Stomach smooth muscle (tissue), 2 donors: Measurements from ENCODE around the gene USP16.

Experiments used
- H3K27ac ChIP-seq: one replicate; pipeline ENCODE4 v1.7.0; 2013; ENCODE audit warnings: mild to moderate bottlenecking, low read length, inconsistent platforms
- H3K27me3 ChIP-seq, 2 donors: one replicate each; pipeline ENCODE4 v1.7.0; 2013; ENCODE audit warnings: low read length in 2 of 2; ENCODE audit not compliant: insufficient read depth in 2 of 2, control insufficient read depth in 1 of 2
- H3K36me3 ChIP-seq, 2 donors: one replicate each; pipeline ENCODE4 v1.7.0; 2013; ENCODE audit warnings: low read length in 2 of 2; ENCODE audit not compliant: control insufficient read depth in 2 of 2, insufficient read depth in 2 of 2
- H3K4me1 ChIP-seq: one replicate; pipeline ENCODE4 v1.7.0; 2013; ENCODE audit warnings: low read length; ENCODE audit not compliant: control insufficient read depth, insufficient read depth
- H3K4me3 ChIP-seq, 2 donors: one replicate each; pipeline ENCODE4 v1.7.0; 2013; ENCODE audit warnings: low read length in 2 of 2
- H3K9ac ChIP-seq, 2 donors: one replicate each; pipeline ENCODE4 v1.7.0; 2013; ENCODE audit warnings: low read length in 2 of 2, mild to moderate bottlenecking in 1 of 2
- H3K9me3 ChIP-seq, 2 donors: one replicate each; pipeline ENCODE4 v1.7.0; 2013; ENCODE audit warnings: low read length in 2 of 2; ENCODE audit not compliant: control insufficient read depth in 2 of 2
- donor health status: healthy.
- donor health status: Pancreatic carcinoma.

USP16 gene

DNA sequence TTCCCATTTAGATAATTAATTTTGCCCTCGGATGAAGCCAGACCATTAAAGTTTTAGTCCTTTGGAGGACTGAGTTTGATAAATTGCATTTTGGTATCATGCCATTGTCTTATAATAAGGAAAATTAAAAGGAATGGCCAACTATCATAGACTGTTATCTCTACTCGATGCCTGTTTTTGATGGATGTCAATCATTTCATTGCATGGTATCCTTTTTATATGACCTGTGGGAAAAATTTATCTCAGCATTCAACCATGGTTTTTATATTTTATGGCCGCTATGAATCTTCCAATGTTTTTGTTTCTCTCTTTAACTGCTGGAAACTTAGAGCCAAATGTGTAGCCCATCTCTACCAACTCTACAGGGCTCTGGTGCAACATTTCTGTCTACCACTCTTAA is 58.8 kb downstream of the USP16 start:
- H3K9ac ChIP-seq, result no peak overlapping the region
- no peaks in the 10 kb centered on the region for H3K36me3 ChIP-seq
- H3K27me3 ChIP-seq, result no peaks in the 10 kb centered on the region
- H3K4me1 ChIP-seq, result peaks cover 4% of the 10 kb centered on the region
- H3K27ac ChIP-seq, result no peak overlapping the region
- H3K4me3 ChIP-seq, result no peak overlapping the region
- H3K9me3 ChIP-seq, result no peaks in the 10 kb centered on the region

DNA sequence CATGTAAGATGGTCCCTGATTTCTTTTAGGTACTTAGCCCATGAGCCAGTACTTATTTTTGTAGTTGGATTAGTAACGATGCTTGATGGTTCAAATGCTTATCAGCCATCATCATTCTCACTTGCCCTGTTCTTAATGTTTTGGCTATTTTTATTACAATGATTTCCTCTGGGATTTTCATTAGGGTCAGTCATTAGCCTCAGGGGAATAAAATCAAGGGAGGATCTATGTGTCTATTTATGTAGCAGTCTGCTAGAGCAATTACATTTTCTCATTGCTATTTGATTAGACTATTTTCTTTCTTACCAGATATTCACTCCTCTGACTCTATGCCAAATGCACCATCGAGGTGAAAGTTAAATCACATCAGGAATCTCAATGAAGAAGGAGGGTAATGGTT is 59.9 kb downstream of the USP16 start:
- Histone ChIP-seq H3K27ac (no peak overlapping the region), H3K27me3 (no peaks in the 10 kb centered on the region), H3K4me1 (no peaks in the 10 kb centered on the region), H3K9me3 (no peaks in the 10 kb centered on the region), H3K4me3 (no peak overlapping the region), H3K9ac (no peak overlapping the region), H3K36me3 (no peaks in the 10 kb centered on the region)

DNA sequence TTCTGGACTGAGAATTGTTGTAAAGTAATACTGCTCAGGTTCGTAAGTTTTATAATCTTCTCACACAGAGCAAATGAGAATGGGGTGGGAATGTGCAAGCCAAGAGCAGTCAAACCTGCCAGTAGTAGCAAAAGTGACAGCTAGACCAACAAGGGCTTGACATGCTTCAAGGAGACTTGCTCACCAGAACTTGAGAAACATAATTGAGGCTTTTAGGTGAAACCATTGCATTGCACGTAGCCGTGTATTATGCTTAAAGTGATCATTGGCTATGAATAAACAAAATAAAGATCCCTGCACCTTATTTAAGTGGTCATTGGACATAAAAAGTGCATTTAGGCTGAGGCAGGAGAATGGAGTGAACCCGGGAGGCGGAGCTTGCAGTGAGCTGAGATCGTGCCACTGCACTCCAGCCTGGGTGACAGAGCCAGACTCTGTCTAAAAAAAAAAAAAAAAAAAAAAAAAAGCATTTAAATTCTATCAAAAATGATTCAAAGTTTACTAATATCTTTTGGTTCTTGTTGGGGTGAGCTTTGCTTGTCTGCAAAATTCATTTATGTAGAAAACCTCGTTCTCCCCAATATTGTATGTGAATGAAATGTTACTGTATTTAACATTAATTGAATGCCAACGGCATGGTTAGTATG is 60.8 kb downstream of the USP16 start:
- Histone ChIP-seq H3K9me3 (no peaks in the 10 kb centered on the region), H3K36me3 (no peaks in the 10 kb centered on the region), H3K4me1 (no peaks in the 10 kb centered on the region), H3K4me3 (no peak overlapping the region), H3K9ac (no peak overlapping the region), H3K27ac (no peak overlapping the region), H3K27me3 (no peaks in the 10 kb centered on the region)

DNA sequence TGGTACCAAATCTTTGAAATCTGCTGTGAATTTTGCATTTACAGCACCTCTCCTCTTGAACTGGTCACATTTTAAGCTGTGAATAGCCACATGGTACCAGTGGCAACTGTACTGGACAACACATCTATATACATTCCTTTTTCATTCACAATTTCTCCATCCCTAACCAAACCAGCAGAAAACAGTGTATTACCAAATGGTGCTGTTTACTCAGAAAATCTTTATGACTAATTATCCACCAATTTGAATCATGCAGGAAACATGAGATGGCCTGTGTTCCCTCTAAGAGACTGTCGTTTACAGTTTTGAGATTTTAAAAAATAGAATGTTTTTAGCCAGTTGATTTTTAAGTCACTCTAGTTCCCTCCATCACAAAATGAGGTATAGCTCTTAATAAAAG is 66.6 kb downstream of the USP16 start:
- no peak overlapping the region for H3K27ac ChIP-seq
- H3K9me3 ChIP-seq, result no peaks in the 10 kb centered on the region
- no peaks in the 10 kb centered on the region for H3K27me3 ChIP-seq
- peaks cover 3% of the 10 kb centered on the region for H3K4me1 ChIP-seq
- H3K36me3 ChIP-seq, result no peaks in the 10 kb centered on the region
- H3K4me3 ChIP-seq, result no peak overlapping the region
- H3K9ac ChIP-seq, result no peak overlapping the region

DNA sequence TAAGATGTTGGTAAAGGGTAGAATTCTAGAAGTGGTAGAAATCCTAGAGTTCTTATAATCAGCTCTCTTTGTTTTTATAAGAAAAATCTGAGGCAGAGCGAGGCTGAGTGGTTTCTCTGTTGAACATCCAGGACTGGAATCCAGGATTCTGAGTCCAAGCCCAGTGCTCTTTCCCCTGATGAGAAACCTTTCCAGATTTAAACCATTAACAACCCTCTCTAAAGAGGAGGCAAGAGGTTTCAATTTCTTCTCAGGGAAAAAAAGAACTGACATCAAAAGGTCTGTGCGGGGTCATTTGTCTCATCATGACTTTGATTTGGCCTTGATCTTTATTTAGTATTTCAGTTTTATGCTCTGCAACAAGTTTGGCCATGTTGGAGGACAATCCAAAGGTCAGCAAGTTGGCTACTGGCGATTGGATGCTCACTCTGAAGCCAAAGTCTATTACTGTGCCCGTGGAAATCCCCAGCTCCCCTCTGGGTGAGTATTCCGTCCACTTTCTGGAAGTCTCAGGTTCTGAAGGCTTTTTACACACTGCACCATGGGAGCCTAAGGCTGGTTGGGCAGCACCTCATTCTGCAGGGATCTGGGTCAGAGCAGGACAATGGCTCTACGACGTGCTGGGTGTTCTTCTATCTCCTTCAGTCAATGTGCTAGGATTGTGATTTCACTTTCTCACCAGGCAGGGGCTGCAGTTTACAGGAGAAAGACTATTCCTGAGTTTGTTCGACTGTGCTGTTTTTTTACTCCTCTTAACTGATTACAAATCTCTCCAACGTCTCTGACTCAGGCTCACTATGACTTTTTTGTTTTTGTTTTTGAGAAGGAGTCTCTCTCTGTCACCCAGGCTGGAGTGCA is 67.9 kb downstream of the USP16 start:
- Histone ChIP-seq H3K4me3 (peak overlapping the region in 1 of 2 donors; percentile 15), H3K9me3 (no peaks in the 10 kb centered on the region), H3K36me3 (no peaks in the 10 kb centered on the region), H3K27ac (no peak overlapping the region), H3K4me1 (peaks cover 3% of the 10 kb centered on the region), H3K27me3 (no peaks in the 10 kb centered on the region), H3K9ac (no peak overlapping the region)

DNA sequence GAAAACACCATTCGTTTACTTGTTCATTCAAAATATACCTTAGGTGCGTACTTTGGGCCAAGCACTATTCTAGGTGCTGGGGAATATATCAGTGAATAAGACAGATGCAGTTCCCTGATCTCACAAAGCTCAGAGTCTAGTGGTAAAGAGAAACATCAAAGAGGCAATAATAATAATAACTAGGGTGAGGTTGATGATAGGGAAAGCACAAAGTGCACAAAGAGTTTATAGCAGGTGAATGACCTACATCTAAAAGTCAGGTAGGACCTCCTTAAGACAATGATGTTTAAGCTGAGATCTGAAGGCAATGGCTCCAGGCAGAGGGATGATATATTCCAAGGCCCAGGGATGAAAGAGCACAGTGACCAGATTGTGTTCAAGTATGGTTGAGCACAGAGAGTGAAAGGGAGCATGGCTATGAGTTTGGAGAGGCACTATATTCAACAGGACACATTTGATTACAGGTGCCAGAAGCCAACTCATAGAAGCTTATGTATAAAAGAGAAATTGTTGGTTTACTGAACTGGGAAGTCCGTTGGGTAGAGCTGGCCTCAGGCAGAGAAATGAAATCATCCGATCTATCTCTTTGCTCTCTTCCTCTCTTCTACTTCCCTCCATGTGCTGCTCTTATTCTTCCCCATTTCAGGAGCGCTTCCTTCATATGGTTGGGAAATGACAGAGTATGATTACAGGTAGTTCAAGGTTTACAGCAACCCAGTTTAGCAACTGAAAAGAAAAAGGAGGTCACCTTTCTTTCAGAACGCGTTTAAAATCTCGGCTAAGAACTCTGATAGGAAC is 71.9 kb downstream of the USP16 start:
- Histone ChIP-seq H3K27ac (no peak overlapping the region), H3K4me1 (peaks cover 3% of the 10 kb centered on the region), H3K9me3 (no peaks in the 10 kb centered on the region), H3K4me3 (no peak overlapping the region), H3K27me3 (no peaks in the 10 kb centered on the region), H3K36me3 (no peaks in the 10 kb centered on the region), H3K9ac (no peak overlapping the region)

DNA sequence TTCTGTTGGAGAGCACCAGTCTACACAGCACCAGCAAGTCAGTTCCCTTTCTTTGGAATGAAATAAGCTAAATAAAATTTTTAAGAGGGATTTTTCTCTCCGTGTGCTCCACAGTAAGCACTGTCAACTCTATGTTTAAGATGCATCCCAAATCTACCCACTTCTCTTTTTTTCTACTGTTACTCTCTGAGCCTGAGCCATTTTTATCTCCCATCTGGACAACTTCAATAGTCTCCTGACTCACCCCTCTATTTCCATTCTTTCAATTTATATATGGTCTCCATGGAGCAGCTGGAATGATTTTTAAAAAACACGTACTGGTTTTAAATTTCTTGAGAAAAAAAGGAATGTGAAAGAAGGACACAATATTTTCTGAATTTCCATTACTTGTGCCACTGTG is 73.7 kb downstream of the USP16 start:
- Histone ChIP-seq H3K27me3 (no peaks in the 10 kb centered on the region), H3K4me1 (peaks cover 2% of the 10 kb centered on the region), H3K9ac (no peak overlapping the region), H3K4me3 (no peak overlapping the region), H3K36me3 (no peaks in the 10 kb centered on the region), H3K9me3 (no peaks in the 10 kb centered on the region), H3K27ac (no peak overlapping the region)

DNA sequence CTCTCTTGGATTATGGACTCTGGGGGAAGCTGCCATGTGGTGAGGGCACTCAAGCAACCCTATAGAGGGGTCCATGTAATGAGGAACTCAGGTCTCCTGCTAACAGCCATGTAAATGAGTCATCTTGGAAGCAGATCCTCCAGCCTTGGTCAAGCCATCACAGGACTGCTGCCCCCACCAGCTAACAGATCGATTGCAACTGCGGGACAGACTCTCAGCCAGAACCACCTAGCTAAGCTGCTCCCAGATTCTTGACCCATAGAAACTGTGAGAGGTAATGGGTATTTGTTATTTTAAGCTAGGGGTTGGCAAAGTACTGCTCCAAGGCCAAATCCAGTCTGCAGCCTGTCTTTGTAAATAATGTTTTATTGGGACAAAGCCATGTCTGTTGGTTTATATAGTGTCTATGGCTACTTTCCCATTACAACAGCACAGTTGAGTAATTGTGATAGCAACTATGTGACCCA is 78.4 kb downstream of the USP16 start:
- no peaks in the 10 kb centered on the region for H3K9me3 ChIP-seq
- H3K9ac ChIP-seq, result no peak overlapping the region
- no peaks in the 10 kb centered on the region for H3K36me3 ChIP-seq
- H3K27me3 ChIP-seq, result no peaks in the 10 kb centered on the region
- H3K4me3 ChIP-seq, result no peak overlapping the region
- H3K4me1 ChIP-seq, result peaks cover 2% of the 10 kb centered on the region
- H3K27ac ChIP-seq, result no peak overlapping the region
